Testis (tissue), 2 donors: Measurements from ENCODE around the gene PCDHB4.

Source experiments
- POLR2A ChIP-seq: fragments of 450-650 bp; IDR thresholded peaks from one replicate; pipeline ENCODE4 v1.6.1; 2017; ENCODE audit warnings: antibody characterized with exemption, mild to moderate bottlenecking, moderate library complexity
- TF ChIP-seq, protein P1 (sequence below), 3 experiments: fragments of 450-650 bp in 2 of 3; fragments of 200-600 bp in 1 of 3; sonication (generic) in 1 of 3; IDR thresholded peaks; one replicate each; pipeline ENCODE4 v1.5.1; 2016 to 2019; ENCODE audit warnings: antibody characterized with exemption in 3 of 3, mild to moderate bottlenecking in 2 of 3, moderate library complexity in 1 of 3

GRCh38 chr5:141135030-141135717, 13.6 kb downstream of the PCDHB4 start, which contains the start of gene PCDHB5:
- TF ChIP-seq, protein P1, sequence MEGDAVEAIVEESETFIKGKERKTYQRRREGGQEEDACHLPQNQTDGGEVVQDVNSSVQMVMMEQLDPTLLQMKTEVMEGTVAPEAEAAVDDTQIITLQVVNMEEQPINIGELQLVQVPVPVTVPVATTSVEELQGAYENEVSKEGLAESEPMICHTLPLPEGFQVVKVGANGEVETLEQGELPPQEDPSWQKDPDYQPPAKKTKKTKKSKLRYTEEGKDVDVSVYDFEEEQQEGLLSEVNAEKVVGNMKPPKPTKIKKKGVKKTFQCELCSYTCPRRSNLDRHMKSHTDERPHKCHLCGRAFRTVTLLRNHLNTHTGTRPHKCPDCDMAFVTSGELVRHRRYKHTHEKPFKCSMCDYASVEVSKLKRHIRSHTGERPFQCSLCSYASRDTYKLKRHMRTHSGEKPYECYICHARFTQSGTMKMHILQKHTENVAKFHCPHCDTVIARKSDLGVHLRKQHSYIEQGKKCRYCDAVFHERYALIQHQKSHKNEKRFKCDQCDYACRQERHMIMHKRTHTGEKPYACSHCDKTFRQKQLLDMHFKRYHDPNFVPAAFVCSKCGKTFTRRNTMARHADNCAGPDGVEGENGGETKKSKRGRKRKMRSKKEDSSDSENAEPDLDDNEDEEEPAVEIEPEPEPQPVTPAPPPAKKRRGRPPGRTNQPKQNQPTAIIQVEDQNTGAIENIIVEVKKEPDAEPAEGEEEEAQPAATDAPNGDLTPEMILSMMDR (IDR thresholded peaks at IDR 0.05) = peak; percentile 55 to 69 (median 65)
- no peak for TF ChIP-seq POLR2A
